Measurements from ENCODE around the gene SERPINE2. TPM values are rescaled to one million over a fixed set of nuclear protein-coding genes. Genes with fewer than 3 reads are reported as not detected.

The SERPINE2 gene
- 10 to 100 TPM; 61.9 to 90.0 TPM for total RNA-seq
- polyA plus RNA-seq (ENCODE audit: insufficient read length in 2 of 2): 100 to 1,000 TPM; 179 to 216 TPM
- long read RNA-seq, donor 1, full-length matches to known transcripts: 61 of 241 reads
- long read RNA-seq, donor 1, partial matches to known transcripts: 180 of 241 reads
- long read RNA-seq, donor 1, other reads (novel, unspliced or antisense): 0 of 241 reads
- long read RNA-seq, donor 2, full-length matches to known transcripts: 26 of 37 reads
- long read RNA-seq, donor 2, partial matches to known transcripts: 11 of 37 reads
- long read RNA-seq, donor 2, other reads (novel, unspliced or antisense): 0 of 37 reads
- long read RNA-seq, donor 3, full-length matches to known transcripts: 24 of 42 reads
- long read RNA-seq, donor 3, partial matches to known transcripts: 18 of 42 reads
- long read RNA-seq, donor 3, other reads (novel, unspliced or antisense): 0 of 42 reads
- long read RNA-seq, donor 4, full-length matches to known transcripts: 34 of 48 reads
- long read RNA-seq, donor 4, partial matches to known transcripts: 14 of 48 reads
- long read RNA-seq, donor 4, other reads (novel, unspliced or antisense): 0 of 48 reads

GRCh38 chr2:224039080-224039769 lies at the start of gene SERPINE2:
TSS of gene SERPINE2 (minus strand) at chr2:224039286. CDS start at chr2:224001900, 37,386 bp downstream.
- peak in 4 of 6 donors; percentile 57 to 93 (median 78) for DNase-seq (ENCODE audit: low read depth in 4 of 6, low spot score in 6 of 6)
- Histone ChIP-seq H3K36me3 (ENCODE audit: control insufficient read depth, insufficient read depth, low read length) (peaks cover 5% of the 10 kb centered on the region), H3K27me3 (ENCODE audit: control insufficient read depth, insufficient read depth, low read length) (no peaks in the 10 kb centered on the region), H3K9me3 (ENCODE audit: control insufficient read depth, insufficient read depth, low read length) (no peaks in the 10 kb centered on the region), H3K4me3 (ENCODE audit: low read depth, low read length) (peak within 1 kb of the TSS; percentile 65), H3K27ac (ENCODE audit: low read depth, low read length) (peak within 1 kb of the TSS; percentile 68), H3K4me1 (ENCODE audit: control insufficient read depth, insufficient read depth, low read length) (peaks cover 16% of the 10 kb centered on the region)
- under 1% methylated on average over 91 of the region's 91 CpGs for WGBS (ENCODE audit: insufficient coverage)

- no peaks in the 10 kb centered on the region for H3K27me3 ChIP-seq (ENCODE audit: control insufficient read depth, insufficient read depth, low read length)
- no CpG with 5 or more reads among the region's 3 CpGs for WGBS (ENCODE audit: insufficient coverage)
- no peak for DNase-seq (ENCODE audit: low read depth in 4 of 6, low spot score in 6 of 6)
- H3K4me1 ChIP-seq (ENCODE audit: control insufficient read depth, insufficient read depth, low read length): no peaks in the 10 kb centered on the region
- H3K36me3 ChIP-seq (ENCODE audit: control insufficient read depth, insufficient read depth, low read length): no peaks in the 10 kb centered on the region
- H3K4me3 ChIP-seq (ENCODE audit: low read depth, low read length): no peak overlapping the region
- no peaks in the 10 kb centered on the region for H3K9me3 ChIP-seq (ENCODE audit: control insufficient read depth, insufficient read depth, low read length)
- H3K27ac ChIP-seq (ENCODE audit: low read depth, low read length): no peak overlapping the region
Observed at GRCh38 chr2:224086226-224086914, 47.3 kb upstream of the SERPINE2 start.

GRCh38 chr2:224085811-224086210 lies 46.7 kb upstream of the SERPINE2 start:
- WGBS (ENCODE audit: insufficient coverage): no CpG with 5 or more reads among the region's 3 CpGs
- Histone ChIP-seq H3K9me3 (ENCODE audit: control insufficient read depth, insufficient read depth, low read length) (no peaks in the 10 kb centered on the region), H3K36me3 (ENCODE audit: control insufficient read depth, insufficient read depth, low read length) (no peaks in the 10 kb centered on the region), H3K4me1 (ENCODE audit: control insufficient read depth, insufficient read depth, low read length) (no peaks in the 10 kb centered on the region), H3K4me3 (ENCODE audit: low read depth, low read length) (no peak overlapping the region), H3K27ac (ENCODE audit: low read depth, low read length) (no peak overlapping the region), H3K27me3 (ENCODE audit: control insufficient read depth, insufficient read depth, low read length) (no peaks in the 10 kb centered on the region)
- no peak for DNase-seq (ENCODE audit: low read depth in 4 of 6, low spot score in 6 of 6)

- DNase-seq (ENCODE audit: low read depth in 4 of 6, low spot score in 6 of 6): no peak
- no peaks in the 10 kb centered on the region for H3K36me3 ChIP-seq (ENCODE audit: control insufficient read depth, insufficient read depth, low read length)
- H3K27ac ChIP-seq (ENCODE audit: low read depth, low read length): no peak overlapping the region
- no peaks in the 10 kb centered on the region for H3K27me3 ChIP-seq (ENCODE audit: control insufficient read depth, insufficient read depth, low read length)
- no peaks in the 10 kb centered on the region for H3K9me3 ChIP-seq (ENCODE audit: control insufficient read depth, insufficient read depth, low read length)
- WGBS (ENCODE audit: insufficient coverage): 80% methylated on average over 1 of the region's 2 CpGs
- no peak overlapping the region for H3K4me3 ChIP-seq (ENCODE audit: low read depth, low read length)
- no peaks in the 10 kb centered on the region for H3K4me1 ChIP-seq (ENCODE audit: control insufficient read depth, insufficient read depth, low read length)
Observed at GRCh38 chr2:224085246-224085645, 46.2 kb upstream of the SERPINE2 start.

- no peaks in the 10 kb centered on the region for H3K9me3 ChIP-seq (ENCODE audit: control insufficient read depth, insufficient read depth, low read length)
- H3K4me3 ChIP-seq (ENCODE audit: low read depth, low read length): no peak overlapping the region
- H3K4me1 ChIP-seq (ENCODE audit: control insufficient read depth, insufficient read depth, low read length): no peaks in the 10 kb centered on the region
- no peaks in the 10 kb centered on the region for H3K36me3 ChIP-seq (ENCODE audit: control insufficient read depth, insufficient read depth, low read length)
- no CpG with 5 or more reads among the region's 3 CpGs for WGBS (ENCODE audit: insufficient coverage)
- H3K27ac ChIP-seq (ENCODE audit: low read depth, low read length): no peak overlapping the region
- no peaks in the 10 kb centered on the region for H3K27me3 ChIP-seq (ENCODE audit: control insufficient read depth, insufficient read depth, low read length)
- DNase-seq (ENCODE audit: low read depth in 4 of 6, low spot score in 6 of 6): no peak
Observed at GRCh38 chr2:224084266-224084892, 45.3 kb upstream of the SERPINE2 start.

GRCh38 chr2:224083638-224084037 lies 44.6 kb upstream of the SERPINE2 start:
- H3K36me3 ChIP-seq (ENCODE audit: control insufficient read depth, insufficient read depth, low read length): no peaks in the 10 kb centered on the region
- 100% methylated on average over 2 of the region's 2 CpGs for whole genome bisulfite sequencing (ENCODE audit: insufficient coverage)
- H3K27ac ChIP-seq (ENCODE audit: low read depth, low read length): no peak overlapping the region
- no peak for DNase-seq (ENCODE audit: low read depth in 4 of 6, low spot score in 6 of 6)
- no peaks in the 10 kb centered on the region for H3K9me3 ChIP-seq (ENCODE audit: control insufficient read depth, insufficient read depth, low read length)
- no peaks in the 10 kb centered on the region for H3K27me3 ChIP-seq (ENCODE audit: control insufficient read depth, insufficient read depth, low read length)
- no peaks in the 10 kb centered on the region for H3K4me1 ChIP-seq (ENCODE audit: control insufficient read depth, insufficient read depth, low read length)
- H3K4me3 ChIP-seq (ENCODE audit: low read depth, low read length): no peak overlapping the region

GRCh38 chr2:224078656-224079055 lies 39.6 kb upstream of the SERPINE2 start:
- 93% methylated on average over 8 of the region's 8 CpGs for WGBS (ENCODE audit: insufficient coverage)
- H3K27ac ChIP-seq (ENCODE audit: low read depth, low read length): no peak overlapping the region

GRCh38 chr2:224077773-224078507 lies 38.9 kb upstream of the SERPINE2 start:
- WGBS (ENCODE audit: insufficient coverage): 71% methylated on average over 3 of the region's 5 CpGs
- Histone ChIP-seq H3K36me3 (ENCODE audit: control insufficient read depth, insufficient read depth, low read length) (no peaks in the 10 kb centered on the region), H3K27me3 (ENCODE audit: control insufficient read depth, insufficient read depth, low read length) (no peaks in the 10 kb centered on the region), H3K27ac (ENCODE audit: low read depth, low read length) (no peak overlapping the region), H3K4me3 (ENCODE audit: low read depth, low read length) (no peak overlapping the region), H3K9me3 (ENCODE audit: control insufficient read depth, insufficient read depth, low read length) (no peaks in the 10 kb centered on the region), H3K4me1 (ENCODE audit: control insufficient read depth, insufficient read depth, low read length) (no peaks in the 10 kb centered on the region)
- peak in 1 of 6 donors; percentile 38 for DNase-seq (ENCODE audit: low read depth in 4 of 6, low spot score in 6 of 6)

More at GRCh38 chr2:224078656-224079055, 39.6 kb upstream of the SERPINE2 start:
- DNase-seq (ENCODE audit: low read depth in 4 of 6, low spot score in 6 of 6): no peak
- H3K4me1 ChIP-seq (ENCODE audit: control insufficient read depth, insufficient read depth, low read length): no peaks in the 10 kb centered on the region
- H3K4me3 ChIP-seq (ENCODE audit: low read depth, low read length): no peak overlapping the region
- H3K36me3 ChIP-seq (ENCODE audit: control insufficient read depth, insufficient read depth, low read length): no peaks in the 10 kb centered on the region
- no peaks in the 10 kb centered on the region for H3K9me3 ChIP-seq (ENCODE audit: control insufficient read depth, insufficient read depth, low read length)
- H3K27me3 ChIP-seq (ENCODE audit: control insufficient read depth, insufficient read depth, low read length): no peaks in the 10 kb centered on the region
